ENCODE data around the gene SECISBP2.

DNA sequence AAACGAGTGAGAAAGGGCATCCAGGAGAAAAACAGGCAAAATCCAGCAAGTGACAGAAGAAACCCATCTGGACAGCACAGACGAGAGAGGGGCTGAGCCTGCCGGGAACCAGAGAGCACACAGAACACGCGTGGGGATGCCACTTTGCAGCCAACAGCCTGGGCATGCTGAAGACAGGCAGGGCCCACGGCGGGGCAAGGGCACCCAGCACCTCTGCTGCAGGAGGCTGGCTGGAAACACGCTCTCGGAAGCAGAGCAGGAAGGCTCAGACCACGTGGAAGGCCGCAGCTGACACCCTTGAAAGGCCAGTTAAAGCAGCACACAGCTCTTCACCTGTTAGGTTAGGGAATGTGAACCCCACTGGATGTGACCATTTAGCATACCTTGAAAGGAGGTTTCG lies 76.1 kb downstream of the SECISBP2 start:
- TF ChIP-seq, protein P1, sequence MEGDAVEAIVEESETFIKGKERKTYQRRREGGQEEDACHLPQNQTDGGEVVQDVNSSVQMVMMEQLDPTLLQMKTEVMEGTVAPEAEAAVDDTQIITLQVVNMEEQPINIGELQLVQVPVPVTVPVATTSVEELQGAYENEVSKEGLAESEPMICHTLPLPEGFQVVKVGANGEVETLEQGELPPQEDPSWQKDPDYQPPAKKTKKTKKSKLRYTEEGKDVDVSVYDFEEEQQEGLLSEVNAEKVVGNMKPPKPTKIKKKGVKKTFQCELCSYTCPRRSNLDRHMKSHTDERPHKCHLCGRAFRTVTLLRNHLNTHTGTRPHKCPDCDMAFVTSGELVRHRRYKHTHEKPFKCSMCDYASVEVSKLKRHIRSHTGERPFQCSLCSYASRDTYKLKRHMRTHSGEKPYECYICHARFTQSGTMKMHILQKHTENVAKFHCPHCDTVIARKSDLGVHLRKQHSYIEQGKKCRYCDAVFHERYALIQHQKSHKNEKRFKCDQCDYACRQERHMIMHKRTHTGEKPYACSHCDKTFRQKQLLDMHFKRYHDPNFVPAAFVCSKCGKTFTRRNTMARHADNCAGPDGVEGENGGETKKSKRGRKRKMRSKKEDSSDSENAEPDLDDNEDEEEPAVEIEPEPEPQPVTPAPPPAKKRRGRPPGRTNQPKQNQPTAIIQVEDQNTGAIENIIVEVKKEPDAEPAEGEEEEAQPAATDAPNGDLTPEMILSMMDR (conservative IDR thresholded peaks at IDR 0.05 in 1 of 2, IDR thresholded peaks at IDR 0.05 in 1 of 2; ENCODE audit: low read depth in 1 of 2, low read length in 2 of 2), result no peak
- no peak for TF ChIP-seq EZH2 (IDR thresholded peaks at IDR 0.05; ENCODE audit: low read length, missing control alignments)

Data from fibroblast of lung (primary cell).